ENCODE data around the gene GPSM1. TPM values are rescaled to one million over a fixed set of nuclear protein-coding genes. Genes with fewer than 3 reads are reported as not detected.

GPSM1 gene
- total and polyA plus RNA-seq, 4 donors, result 12.6 to 41.6 (median 22.7) TPM

GRCh38 chr9:136391737-136392537 is 64.6 kb downstream of the GPSM1 start:
- peaks cover 5 to 76% (median 13%) of the 10 kb centered on the region in 4 donors for H3K36me3 ChIP-seq (ENCODE audit: control insufficient read depth in 4 of 4, insufficient read depth in 4 of 4, low read length in 4 of 4)
- ATAC-seq (ENCODE audit: insufficient read depth, low FRiP score), result no peak

DNA sequence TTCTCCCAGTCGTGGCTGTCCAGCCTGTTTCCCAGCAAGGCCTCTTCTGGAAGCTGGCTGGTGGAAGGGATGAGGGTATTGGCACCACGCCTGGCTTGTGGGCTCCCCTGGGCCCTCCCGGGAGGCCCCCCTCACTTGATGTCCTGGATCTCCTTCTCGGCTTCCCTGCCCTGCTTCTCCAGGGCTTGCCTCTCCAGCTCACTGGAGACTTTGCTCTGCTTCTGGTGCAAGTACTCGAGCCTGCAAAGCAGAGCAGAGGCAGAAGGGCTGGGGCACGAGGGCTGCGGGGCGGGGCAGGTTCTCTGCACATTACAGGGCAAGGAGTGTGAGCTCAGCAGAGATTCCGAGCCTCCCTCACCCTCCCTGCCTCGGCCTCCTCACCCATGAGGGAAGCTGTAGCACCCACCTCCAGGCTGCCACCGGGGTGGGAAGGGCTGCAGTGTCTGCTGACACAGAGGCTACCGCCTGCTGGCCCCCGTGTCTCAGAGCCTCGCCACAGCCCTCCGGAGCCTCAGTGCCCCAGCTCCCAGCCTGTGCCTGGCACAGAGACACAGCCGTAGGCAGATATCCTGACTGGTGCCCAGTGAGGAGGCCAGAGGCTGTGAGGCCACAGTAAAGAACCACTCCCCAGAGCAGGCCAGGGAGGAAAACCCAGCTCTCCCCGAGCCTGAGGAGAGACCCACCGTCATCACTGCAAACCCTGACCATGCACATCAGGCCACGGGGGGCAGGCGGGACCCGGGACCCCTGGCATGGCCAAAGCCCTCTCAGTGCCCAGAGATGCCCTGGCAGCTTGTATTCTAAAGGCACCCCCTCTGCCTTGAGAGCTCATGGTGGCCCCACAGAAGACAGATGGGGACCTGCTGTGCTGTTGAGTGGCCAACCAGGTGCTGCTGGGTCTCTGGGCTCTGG is 65.5 kb downstream of the GPSM1 start:
- TF ChIP-seq, protein P1, sequence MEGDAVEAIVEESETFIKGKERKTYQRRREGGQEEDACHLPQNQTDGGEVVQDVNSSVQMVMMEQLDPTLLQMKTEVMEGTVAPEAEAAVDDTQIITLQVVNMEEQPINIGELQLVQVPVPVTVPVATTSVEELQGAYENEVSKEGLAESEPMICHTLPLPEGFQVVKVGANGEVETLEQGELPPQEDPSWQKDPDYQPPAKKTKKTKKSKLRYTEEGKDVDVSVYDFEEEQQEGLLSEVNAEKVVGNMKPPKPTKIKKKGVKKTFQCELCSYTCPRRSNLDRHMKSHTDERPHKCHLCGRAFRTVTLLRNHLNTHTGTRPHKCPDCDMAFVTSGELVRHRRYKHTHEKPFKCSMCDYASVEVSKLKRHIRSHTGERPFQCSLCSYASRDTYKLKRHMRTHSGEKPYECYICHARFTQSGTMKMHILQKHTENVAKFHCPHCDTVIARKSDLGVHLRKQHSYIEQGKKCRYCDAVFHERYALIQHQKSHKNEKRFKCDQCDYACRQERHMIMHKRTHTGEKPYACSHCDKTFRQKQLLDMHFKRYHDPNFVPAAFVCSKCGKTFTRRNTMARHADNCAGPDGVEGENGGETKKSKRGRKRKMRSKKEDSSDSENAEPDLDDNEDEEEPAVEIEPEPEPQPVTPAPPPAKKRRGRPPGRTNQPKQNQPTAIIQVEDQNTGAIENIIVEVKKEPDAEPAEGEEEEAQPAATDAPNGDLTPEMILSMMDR (IDR thresholded peaks at IDR 0.05; ENCODE audit: control extremely low read depth, extremely low read depth), result no peak
- H3K36me3 ChIP-seq (ENCODE audit: control insufficient read depth in 4 of 4, insufficient read depth in 4 of 4, low read length in 4 of 4), result peaks cover 5 to 71% (median 15%) of the 10 kb centered on the region in 4 donors
- no peak for DNase-seq
- 90 to 93% methylated on average over 21 of the region's 21 CpGs for WGBS, 2 donors
- H3K4me1 ChIP-seq (ENCODE audit: control insufficient read depth in 5 of 5, insufficient read depth in 5 of 5, low read length in 5 of 5), result no peaks in the 10 kb centered on the region
- ATAC-seq (ENCODE audit: insufficient read depth, low FRiP score), result no peak
- H3K27ac ChIP-seq (ENCODE audit: low read depth in 1 of 2, low read length in 1 of 2), result no peak overlapping the region
- no peak overlapping the region for H3K4me3 ChIP-seq
- no peak overlapping the region for H3K9ac ChIP-seq (ENCODE audit: insufficient read depth in 1 of 2, low read length in 2 of 2)
- H3K9me3 ChIP-seq (ENCODE audit: control insufficient read depth in 4 of 4, insufficient read depth in 3 of 4, low read length in 3 of 4), result no peaks in the 10 kb centered on the region
- no peaks in the 10 kb centered on the region for H3K27me3 ChIP-seq (ENCODE audit: control insufficient read depth in 3 of 3, insufficient read depth in 3 of 3, low read length in 2 of 3)

More at GRCh38 chr9:136391737-136392537, 64.6 kb downstream of the GPSM1 start:
- Histone ChIP-seq H3K27ac (ENCODE audit: low read depth in 1 of 2, low read length in 1 of 2) (no peak overlapping the region), H3K27me3 (ENCODE audit: control insufficient read depth in 3 of 3, insufficient read depth in 3 of 3, low read length in 2 of 3) (no peaks in the 10 kb centered on the region), H3K9ac (ENCODE audit: insufficient read depth in 1 of 2, low read length in 2 of 2) (no peak overlapping the region), H3K4me1 (ENCODE audit: control insufficient read depth in 5 of 5, insufficient read depth in 5 of 5, low read length in 5 of 5) (no peaks in the 10 kb centered on the region), H3K9me3 (ENCODE audit: control insufficient read depth in 4 of 4, insufficient read depth in 3 of 4, low read length in 3 of 4) (no peaks in the 10 kb centered on the region), H3K4me3 (no peak overlapping the region)
- WGBS, 2 donors, result 94 to 96% methylated on average over 28 of the region's 28 CpGs
- TF ChIP-seq, protein P1 (IDR thresholded peaks at IDR 0.05; ENCODE audit: control extremely low read depth, extremely low read depth), result no peak
- DNase-seq, result no peak

DNA sequence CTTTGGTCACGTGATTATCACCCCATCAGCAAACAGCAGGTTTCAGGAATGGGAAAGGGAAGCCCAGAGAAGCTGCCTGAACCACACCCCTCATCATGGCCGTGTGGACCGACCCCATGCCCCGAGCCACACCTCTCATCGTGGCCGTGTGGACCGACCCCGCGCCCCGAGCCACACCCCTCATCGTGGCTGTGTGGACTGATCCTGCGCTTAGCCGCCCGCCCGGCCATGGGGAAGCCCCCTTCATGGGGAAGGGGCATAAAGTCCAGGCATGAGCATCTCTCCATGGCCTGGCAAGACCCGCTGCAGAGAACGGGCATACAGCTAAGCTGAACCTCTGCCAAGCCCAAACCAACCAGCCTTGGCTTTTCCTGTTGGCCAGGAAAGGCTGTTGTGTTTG is 66.2 kb downstream of the GPSM1 start:
- Histone ChIP-seq H3K4me1 (ENCODE audit: control insufficient read depth in 5 of 5, insufficient read depth in 5 of 5, low read length in 5 of 5) (peaks cover 0 to 2% (median 0%) of the 10 kb centered on the region in 5 donors), H3K9me3 (ENCODE audit: control insufficient read depth in 4 of 4, insufficient read depth in 3 of 4, low read length in 3 of 4) (no peaks in the 10 kb centered on the region), H3K9ac (ENCODE audit: insufficient read depth in 1 of 2, low read length in 2 of 2) (no peak overlapping the region), H3K27me3 (ENCODE audit: control insufficient read depth in 3 of 3, insufficient read depth in 3 of 3, low read length in 2 of 3) (no peaks in the 10 kb centered on the region), H3K36me3 (ENCODE audit: control insufficient read depth in 4 of 4, insufficient read depth in 4 of 4, low read length in 4 of 4) (peaks cover 5 to 68% (median 15%) of the 10 kb centered on the region in 4 donors), H3K27ac (ENCODE audit: low read depth in 1 of 2, low read length in 1 of 2) (no peak overlapping the region), H3K4me3 (no peak overlapping the region)
- DNase-seq (no peak), ATAC-seq (ENCODE audit: insufficient read depth, low FRiP score) (no peak)
- TF ChIP-seq, protein P1 (IDR thresholded peaks at IDR 0.05; ENCODE audit: control extremely low read depth, extremely low read depth), result no peak
- 90 to 98% methylated on average over 17 of the region's 17 CpGs for WGBS, 2 donors
